ENCODE results near the gene HEXIM1.

- TF ChIP-seq CTCF (IDR thresholded peaks at IDR 0.05 in 4 of 5, conservative IDR thresholded peaks at IDR 0.05 in 1 of 5) (no peak), POLR2A (IDR thresholded peaks at IDR 0.05) (no peak)
These were observed 2.9 kb downstream of the HEXIM1 start for GRCh38 chr17:45150911-45151809.

Data from gastrocnemius medialis (tissue), 4 donors.